Smooth muscle cell (in vitro differentiated cells): ENCODE measurements around the gene MORN1. TPM values are rescaled to one million over a fixed set of nuclear protein-coding genes. Genes with fewer than 3 reads are reported as not detected.

ENCODE experiments used
- DNase-seq: peaks from one replicate; lab custom pipeline; 2025; ENCODE audit not compliant: unreplicated experiment; lab: John Stamatoyannopoulos, UW
- H2AFZ ChIP-seq: fragments of 200-600 bp; sonication (generic); 2 replicates; pipeline ENCODE4 v1.6.0; 2016; ENCODE audit warnings: antibody characterized with exemption, low read depth, mild to moderate bottlenecking
- H3F3A ChIP-seq: fragments of 200-600 bp; sonication (generic); 2 replicates; pipeline ENCODE4 v1.6.0; 2017; ENCODE audit warnings: antibody characterized with exemption, low read depth
- H3K27ac ChIP-seq: fragments of 200-600 bp; sonication (generic); 2 replicates; pipeline ENCODE4 v1.5.1; 2016; ENCODE audit warnings: low read depth, mild to moderate bottlenecking
- H3K27me3 ChIP-seq: fragments of 200-600 bp; sonication (generic); 2 replicates; pipeline ENCODE4 v1.6.1; 2016; ENCODE audit warnings: low read depth, mild to moderate bottlenecking
- H3K36me3 ChIP-seq: fragments of 200-600 bp; sonication (generic); 2 replicates; pipeline ENCODE4 v1.5.1; 2016; ENCODE audit warnings: low read depth
- H3K4me1 ChIP-seq: fragments of 200-600 bp; sonication (generic); 2 replicates; pipeline ENCODE4 v1.5.1; 2016; ENCODE audit warnings: low read depth
- H3K4me2 ChIP-seq: fragments of 200-600 bp; sonication (generic); 2 replicates; pipeline ENCODE4 v1.6.0; 2016; ENCODE audit warnings: mild to moderate bottlenecking
- H3K4me3 ChIP-seq: fragments of 200-600 bp; sonication (generic); 2 replicates; pipeline ENCODE4 v1.5.1; 2016; ENCODE audit warnings: mild to moderate bottlenecking
- H3K79me2 ChIP-seq: fragments of 200-600 bp; sonication (generic); 2 replicates; pipeline ENCODE4 v1.6.0; 2016; ENCODE audit warnings: low read depth, mild to moderate bottlenecking
- H3K9ac ChIP-seq: fragments of 200-600 bp; sonication (generic); 2 replicates; pipeline ENCODE4 v1.6.0; 2016; ENCODE audit warnings: low read depth
- H3K9me3 ChIP-seq: fragments of 200-600 bp; sonication (generic); replicated peaks from 2 replicates; pipeline ENCODE4 v1.5.1; 2016; ENCODE audit warnings: low read depth
- H4K20me1 ChIP-seq: fragments of 200-600 bp; sonication (generic); 2 replicates; pipeline ENCODE4 v1.6.0; 2016; ENCODE audit warnings: low read depth
- WGBS: methylation state at CpG from one replicate; pipeline ENCODE4 v1.1.7; 2016; ENCODE audit warnings: low lambda C conversion rate; 5-methylcytosine and 5-hydroxymethylcytosine counted together
- polyA plus RNA-seq: library from polyadenylated mRNA; unstranded; fragments of >200 nt; fragmentation: Nextera tagmentation; extraction: Ambion mirVana; gene quantifications from 2 replicates; pipeline ENCODE4 v1.2.1, GENCODE V29; 2016
- total RNA-seq: library from RNA; depleted of rRNA; stranded (reverse); fragments of >200 nt; gene quantifications from 2 replicates; pipeline ENCODE4 v1.2.3, GENCODE V29; 2014
- TF ChIP-seq, protein P1 (sequence below): fragments of 200-600 bp; sonication (generic); IDR thresholded peaks from 2 replicates; pipeline ENCODE4 v1.5.1; 2017; ENCODE audit warnings: borderline replicate concordance, mild to moderate bottlenecking, antibody characterized with exemption; ENCODE audit not compliant: insufficient read depth, poor library complexity, severe bottlenecking

The MORN1 gene
- total and polyA plus RNA-seq, 2 experiments from 2014 or later: 4.9 to 6.2 TPM

GRCh38 chr1:2425892-2426291 lies 34.5 kb upstream of the MORN1 start:
- Histone ChIP-seq H3K4me2 (no peak overlapping the region), H3K27me3 (no peaks in the 10 kb centered on the region), H3K9me3 (no peaks in the 10 kb centered on the region), H3K36me3 (no peaks in the 10 kb centered on the region), H3K79me2 (no peaks in the 10 kb centered on the region), H3K9ac (no peak overlapping the region), H2AFZ (no peak overlapping the region), H3K4me3 (no peak overlapping the region), H4K20me1 (no peaks in the 10 kb centered on the region), H3F3A (no peaks in the 10 kb centered on the region), H3K4me1 (no peaks in the 10 kb centered on the region), H3K27ac (no peak overlapping the region)
- DNase-seq: no peak
- TF ChIP-seq, protein P1, sequence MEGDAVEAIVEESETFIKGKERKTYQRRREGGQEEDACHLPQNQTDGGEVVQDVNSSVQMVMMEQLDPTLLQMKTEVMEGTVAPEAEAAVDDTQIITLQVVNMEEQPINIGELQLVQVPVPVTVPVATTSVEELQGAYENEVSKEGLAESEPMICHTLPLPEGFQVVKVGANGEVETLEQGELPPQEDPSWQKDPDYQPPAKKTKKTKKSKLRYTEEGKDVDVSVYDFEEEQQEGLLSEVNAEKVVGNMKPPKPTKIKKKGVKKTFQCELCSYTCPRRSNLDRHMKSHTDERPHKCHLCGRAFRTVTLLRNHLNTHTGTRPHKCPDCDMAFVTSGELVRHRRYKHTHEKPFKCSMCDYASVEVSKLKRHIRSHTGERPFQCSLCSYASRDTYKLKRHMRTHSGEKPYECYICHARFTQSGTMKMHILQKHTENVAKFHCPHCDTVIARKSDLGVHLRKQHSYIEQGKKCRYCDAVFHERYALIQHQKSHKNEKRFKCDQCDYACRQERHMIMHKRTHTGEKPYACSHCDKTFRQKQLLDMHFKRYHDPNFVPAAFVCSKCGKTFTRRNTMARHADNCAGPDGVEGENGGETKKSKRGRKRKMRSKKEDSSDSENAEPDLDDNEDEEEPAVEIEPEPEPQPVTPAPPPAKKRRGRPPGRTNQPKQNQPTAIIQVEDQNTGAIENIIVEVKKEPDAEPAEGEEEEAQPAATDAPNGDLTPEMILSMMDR: no peak
- WGBS: 91% methylated on average over 11 of the region's 11 CpGs

- H3K4me1 ChIP-seq: no peaks in the 10 kb centered on the region
- TF ChIP-seq, protein P1: no peak
- 92% methylated on average over 4 of the region's 4 CpGs for WGBS
- DNase-seq: no peak
- H2AFZ ChIP-seq: no peak overlapping the region
- H3K4me3 ChIP-seq: no peak overlapping the region
- H4K20me1 ChIP-seq: no peaks in the 10 kb centered on the region
- no peak overlapping the region for H3K4me2 ChIP-seq
- H3K9me3 ChIP-seq: no peaks in the 10 kb centered on the region
- H3K36me3 ChIP-seq: no peaks in the 10 kb centered on the region
- no peaks in the 10 kb centered on the region for H3F3A ChIP-seq
- H3K27ac ChIP-seq: no peak overlapping the region
- no peak overlapping the region for H3K9ac ChIP-seq
- no peaks in the 10 kb centered on the region for H3K27me3 ChIP-seq
- H3K79me2 ChIP-seq: no peaks in the 10 kb centered on the region
Observed at GRCh38 chr1:2422523-2422922, 31.2 kb upstream of the MORN1 start.

- Histone ChIP-seq H3K27ac (no peak overlapping the region), H3K79me2 (no peaks in the 10 kb centered on the region), H3K9ac (no peak overlapping the region), H3F3A (no peaks in the 10 kb centered on the region), H4K20me1 (no peaks in the 10 kb centered on the region), H3K27me3 (no peaks in the 10 kb centered on the region), H3K4me3 (no peak overlapping the region), H2AFZ (no peak overlapping the region), H3K4me2 (no peak overlapping the region), H3K9me3 (no peaks in the 10 kb centered on the region), H3K4me1 (peaks cover 2% of the 10 kb centered on the region), H3K36me3 (no peaks in the 10 kb centered on the region)
- 83% methylated on average over 16 of the region's 16 CpGs for WGBS
- TF ChIP-seq, protein P1: no peak
- no peak for DNase-seq
Observed at GRCh38 chr1:2419416-2419815, 28.1 kb upstream of the MORN1 start.

GRCh38 chr1:2418791-2419320 lies 27.5 kb upstream of the MORN1 start:
- Histone ChIP-seq H3F3A (no peaks in the 10 kb centered on the region), H3K4me2 (no peak overlapping the region), H3K9ac (no peak overlapping the region), H3K4me1 (peaks cover 7% of the 10 kb centered on the region), H3K27ac (no peak overlapping the region), H3K36me3 (no peaks in the 10 kb centered on the region), H3K27me3 (no peaks in the 10 kb centered on the region), H3K79me2 (no peaks in the 10 kb centered on the region), H3K9me3 (no peaks in the 10 kb centered on the region), H2AFZ (no peak overlapping the region), H3K4me3 (no peak overlapping the region), H4K20me1 (no peaks in the 10 kb centered on the region)
- 85% methylated on average over 16 of the region's 16 CpGs for WGBS
- TF ChIP-seq, protein P1: no peak
- DNase-seq: no peak
